ENCODE results near the gene KLHL28. TPM values are rescaled to one million over a fixed set of nuclear protein-coding genes. Genes with fewer than 3 reads are reported as not detected.

Gene KLHL28
- total RNA-seq, 5 donors from 2014 or later (not counting 1 experiment from before 2014, with no cell fraction given), result 28.0 to 47.9 (median 35.0) TPM

DNA sequence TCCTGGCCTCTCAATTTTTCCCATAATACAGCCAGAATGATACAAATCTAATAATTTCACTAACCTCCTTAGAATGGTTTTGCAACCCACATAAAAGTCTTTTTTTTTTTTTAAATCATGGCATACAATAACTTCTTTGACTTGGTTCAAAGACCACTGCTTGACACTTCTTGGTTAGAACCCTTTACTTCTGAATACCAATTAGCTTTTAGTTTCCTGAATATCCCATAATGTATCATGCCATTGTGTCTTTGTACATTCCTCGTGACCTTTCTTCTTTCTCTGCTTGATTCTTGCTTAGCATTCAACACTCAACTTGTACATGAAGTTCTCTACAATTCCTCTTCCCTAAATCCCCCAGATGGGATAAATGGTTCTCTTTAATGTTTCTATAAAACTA, 19.3 kb downstream of the KLHL28 start:
- peak overlapping the region in 1 of 2 donors; percentile 36 for H3K27ac Mint-ChIP-seq
- H3K27ac ChIP-seq (ENCODE audit: low read length), result no peak overlapping the region
- ATAC-seq (replicated peaks in 1 of 4), result no peak
- peaks cover 5 to 7% of the 10 kb centered on the region in 2 experiments for H3K4me1 ChIP-seq (ENCODE audit: control insufficient read depth in 1 of 2, extremely low read depth in 1 of 2, insufficient read depth in 2 of 2, low read length in 2 of 2)
- peaks cover 4 to 46% of the 10 kb centered on the region in 2 donors for H3K36me3 ChIP-seq (ENCODE audit: control insufficient read depth in 2 of 2, extremely low read depth in 1 of 2, insufficient read depth in 1 of 2, low read length in 1 of 2)
- peaks cover 73% of the 10 kb centered on the region for H3K36me3 Mint-ChIP-seq
- no peak overlapping the region for H3K4me3 ChIP-seq (ENCODE audit: control insufficient read depth in 1 of 2, extremely low read depth in 1 of 2, low read length in 1 of 2)
- H3K27me3 ChIP-seq (replicated peaks in 1 of 2; ENCODE audit: control insufficient read depth in 2 of 2, extremely low read depth in 1 of 2, insufficient read depth in 2 of 2, low read length in 1 of 2), result no peaks in the 10 kb centered on the region
- no peaks in the 10 kb centered on the region for H3K27me3 Mint-ChIP-seq
- ChIA-PET POLR2A (interaction anchor here (0.6 to 1.5 kb wide), 3 partner anchors 15 to 81 kb away, joined by 4 to 10 read pairs (median 4); partner anchors contain the start of gene KLHL28 (in 1 of the 2)), CTCF (interaction anchor here (0.6 to 1.1 kb wide), 3 partner anchors 15 to 33 kb away, joined by 3 to 6 read pairs (median 6); partner anchors contain the start of genes KLHL28 (in 1 of the 2) and TOGARAM1 (in 1 of the 2))
- H3K4me1 Mint-ChIP-seq, result peaks cover 55 to 68% (median 59%) of the 10 kb centered on the region in 3 donors
- peaks cover 0 to 4% (median 3%) of the 10 kb centered on the region in 3 donors for H3K9me3 Mint-ChIP-seq
- peak overlapping the region in 1 of 3 donors; percentile 15 for H3K4me3 Mint-ChIP-seq
- no CpG with 5 or more reads among the region's 1 CpG for WGBS (ENCODE audit: insufficient coverage)
- DNase-seq, result no peak
- H3K9me3 ChIP-seq, result no peaks in the 10 kb centered on the region

DNA sequence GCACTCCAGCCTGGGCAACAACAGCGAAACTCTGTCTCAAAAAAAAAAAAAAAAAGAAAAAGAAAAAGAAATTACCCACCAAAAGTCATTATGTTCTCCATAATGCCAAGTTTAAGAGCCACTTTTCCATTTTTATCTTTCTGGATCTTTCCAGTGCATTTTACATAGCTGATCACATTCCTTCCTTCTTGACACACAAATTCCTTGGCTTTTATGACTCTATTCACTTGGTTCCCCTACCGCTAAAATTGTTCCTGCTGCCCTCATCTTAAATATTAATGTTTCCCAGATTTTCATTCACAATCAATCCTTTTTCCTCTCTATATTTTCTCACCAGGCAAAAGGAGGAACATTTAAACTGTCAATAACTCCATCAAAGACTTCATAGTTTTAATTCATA, 20.2 kb downstream of the KLHL28 start:
- peaks cover 0 to under 1% (median 0%) of the 10 kb centered on the region in 3 donors for H3K9me3 Mint-ChIP-seq
- no peaks in the 10 kb centered on the region for H3K27me3 ChIP-seq (replicated peaks in 1 of 2; ENCODE audit: control insufficient read depth in 2 of 2, extremely low read depth in 1 of 2, insufficient read depth in 2 of 2, low read length in 1 of 2)
- peaks cover 4 to 49% of the 10 kb centered on the region in 2 donors for H3K36me3 ChIP-seq (ENCODE audit: control insufficient read depth in 2 of 2, extremely low read depth in 1 of 2, insufficient read depth in 1 of 2, low read length in 1 of 2)
- no peak overlapping the region for H3K4me3 ChIP-seq (ENCODE audit: control insufficient read depth in 1 of 2, extremely low read depth in 1 of 2, low read length in 1 of 2)
- peaks cover 5 to 7% of the 10 kb centered on the region in 2 experiments for H3K4me1 ChIP-seq (ENCODE audit: control insufficient read depth in 1 of 2, extremely low read depth in 1 of 2, insufficient read depth in 2 of 2, low read length in 2 of 2)
- peak overlapping the region in 1 of 2 donors; percentile 36 for H3K27ac Mint-ChIP-seq
- peak overlapping the region; percentile 2 to 15 (median 4) for H3K4me3 Mint-ChIP-seq
- WGBS (ENCODE audit: insufficient coverage), result 100% methylated on average over 1 of the region's 2 CpGs
- ChIA-PET CTCF (interaction anchor here in 1 of 2 donors (0.6 to 1.1 kb wide), 2 partner anchors 20 to 28 kb away, joined by 6 to 8 read pairs; partner anchors contain the start of genes KLHL28 and TOGARAM1), POLR2A (interaction anchor here (0.7 to 1.5 kb wide), 3 partner anchors 16 to 257 kb away, joined by 4 to 10 read pairs (median 8); partner anchors contain the start of gene KLHL28 (in 1 of the 2))
- peaks cover 70% of the 10 kb centered on the region for H3K36me3 Mint-ChIP-seq
- H3K9me3 ChIP-seq, result no peaks in the 10 kb centered on the region
- no peak for DNase-seq
- H3K27ac ChIP-seq (ENCODE audit: low read length), result no peak overlapping the region
- no peaks in the 10 kb centered on the region for H3K27me3 Mint-ChIP-seq
- peaks cover 53 to 66% (median 59%) of the 10 kb centered on the region in 3 donors for H3K4me1 Mint-ChIP-seq
- ATAC-seq (replicated peaks in 1 of 4), result no peak

DNA sequence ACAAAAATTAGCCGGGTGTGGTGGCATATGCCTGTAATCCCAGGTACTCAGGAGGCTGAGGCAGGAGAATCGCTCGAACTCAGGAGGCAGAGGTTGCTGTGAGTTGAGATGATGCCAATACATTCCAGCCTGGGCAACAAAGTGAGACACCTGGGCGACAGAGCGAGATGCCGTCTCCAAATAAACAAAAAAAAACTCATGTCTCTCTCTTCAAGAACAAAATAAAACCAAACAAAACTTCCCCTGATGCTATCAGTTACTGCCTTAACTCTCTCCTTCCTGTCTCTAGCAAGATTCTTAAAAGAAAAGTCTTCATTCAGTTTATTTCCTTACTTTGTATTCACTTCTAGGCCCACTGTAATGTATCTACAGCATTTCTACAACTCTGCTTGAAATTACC, 20.8 kb downstream of the KLHL28 start:
- ATAC-seq (replicated peaks in 1 of 4) (peak in 1 of 4 experiments; percentile 77), DNase-seq (peak in 1 of 35 experiments; percentile 23)
- H3K4me3 ChIP-seq (ENCODE audit: control insufficient read depth in 1 of 2, extremely low read depth in 1 of 2, low read length in 1 of 2), result no peak overlapping the region
- H3K36me3 ChIP-seq (ENCODE audit: control insufficient read depth in 2 of 2, extremely low read depth in 1 of 2, insufficient read depth in 1 of 2, low read length in 1 of 2), result peaks cover 4 to 53% of the 10 kb centered on the region in 2 donors
- H3K9me3 ChIP-seq, result no peaks in the 10 kb centered on the region
- H3K27ac ChIP-seq (ENCODE audit: low read length), result peak overlapping the region; percentile 38
- Mint-ChIP-seq H3K9me3 (peaks cover 0 to 5% (median 0%) of the 10 kb centered on the region in 3 donors), H3K4me3 (peak overlapping the region in 1 of 3 donors; percentile 41), H3K36me3 (peaks cover 75% of the 10 kb centered on the region), H3K27ac (peak overlapping the region; percentile 5 to 34), H3K4me1 (peaks cover 59 to 71% (median 62%) of the 10 kb centered on the region in 3 donors), H3K27me3 (no peaks in the 10 kb centered on the region)
- H3K27me3 ChIP-seq (replicated peaks in 1 of 2; ENCODE audit: control insufficient read depth in 2 of 2, extremely low read depth in 1 of 2, insufficient read depth in 2 of 2, low read length in 1 of 2), result no peaks in the 10 kb centered on the region
- peaks cover 5 to 7% of the 10 kb centered on the region in 2 experiments for H3K4me1 ChIP-seq (ENCODE audit: control insufficient read depth in 1 of 2, extremely low read depth in 1 of 2, insufficient read depth in 2 of 2, low read length in 2 of 2)
- ChIA-PET POLR2A (no interaction called here), CTCF (no interaction called here)
- WGBS (ENCODE audit: insufficient coverage), result 80% methylated on average over 1 of the region's 6 CpGs

DNA sequence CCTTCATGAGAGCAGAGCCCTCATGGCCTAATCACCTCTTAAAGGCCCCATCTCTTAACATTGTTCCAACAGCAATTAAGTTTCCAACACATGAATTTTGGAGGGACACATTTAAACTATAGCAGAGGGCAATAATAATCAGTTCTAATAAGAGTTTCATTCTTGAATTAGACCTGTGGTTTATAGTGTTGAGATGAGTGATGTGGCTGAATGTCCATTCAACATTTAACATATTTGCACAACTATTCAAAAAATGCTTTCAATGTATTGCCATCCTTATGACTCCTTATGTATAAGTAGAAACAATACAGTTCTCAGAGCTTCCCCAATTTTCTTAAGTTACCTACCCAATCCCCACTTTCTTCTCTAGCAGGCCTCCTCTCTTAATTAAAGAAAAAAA, 21.5 kb downstream of the KLHL28 start:
- H3K4me3 ChIP-seq (ENCODE audit: control insufficient read depth in 1 of 2, extremely low read depth in 1 of 2, low read length in 1 of 2), result no peak overlapping the region
- H3K27ac Mint-ChIP-seq, result peak overlapping the region; percentile 5 to 34
- ChIA-PET POLR2A (no interaction called here), CTCF (no interaction called here)
- H3K27ac ChIP-seq (ENCODE audit: low read length), result peak overlapping the region; percentile 38
- H3K9me3 Mint-ChIP-seq, result peaks cover 0 to 5% (median 0%) of the 10 kb centered on the region in 3 donors
- peaks cover 4 to 48% of the 10 kb centered on the region in 2 donors for H3K36me3 ChIP-seq (ENCODE audit: control insufficient read depth in 2 of 2, extremely low read depth in 1 of 2, insufficient read depth in 1 of 2, low read length in 1 of 2)
- no peak overlapping the region for H3K4me3 Mint-ChIP-seq
- H3K27me3 Mint-ChIP-seq, result no peaks in the 10 kb centered on the region
- ATAC-seq (replicated peaks in 1 of 4), result no peak
- no peak for DNase-seq
- H3K36me3 Mint-ChIP-seq, result peaks cover 69% of the 10 kb centered on the region
- H3K27me3 ChIP-seq (replicated peaks in 1 of 2; ENCODE audit: control insufficient read depth in 2 of 2, extremely low read depth in 1 of 2, insufficient read depth in 2 of 2, low read length in 1 of 2), result no peaks in the 10 kb centered on the region
- peaks cover 59 to 69% (median 59%) of the 10 kb centered on the region in 3 donors for H3K4me1 Mint-ChIP-seq
- no peaks in the 10 kb centered on the region for H3K9me3 ChIP-seq
- H3K4me1 ChIP-seq (ENCODE audit: control insufficient read depth in 1 of 2, extremely low read depth in 1 of 2, insufficient read depth in 2 of 2, low read length in 2 of 2), result peaks cover 5 to 7% of the 10 kb centered on the region in 2 experiments

DNA sequence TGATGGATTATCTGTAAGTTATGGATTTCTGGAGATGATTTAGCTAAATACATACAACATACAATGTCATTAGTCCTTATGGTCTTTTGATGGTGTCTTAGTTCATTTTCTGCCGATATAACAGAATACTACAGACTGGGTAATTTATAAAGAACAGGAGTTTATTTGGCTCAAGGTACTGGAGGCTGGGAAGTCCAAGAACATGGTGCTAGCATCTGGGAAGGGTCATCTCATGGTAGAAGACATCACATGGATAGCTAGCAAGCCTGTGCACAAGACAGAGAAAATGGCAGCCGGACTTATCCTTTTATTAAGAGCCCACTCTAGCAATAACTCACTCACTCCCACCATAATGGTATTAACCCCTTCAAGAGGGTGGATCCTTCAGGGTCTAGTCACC, 24.2 kb downstream of the KLHL28 start:
- no peak overlapping the region for H3K27ac ChIP-seq (ENCODE audit: low read length)
- POLR2A ChIA-PET, result interaction anchor here in 1 of 2 donors (0.7 kb wide), 1 partner anchor 26 kb away, joined by 3 read pairs; no protein-coding TSS in a partner anchor
- Mint-ChIP-seq H3K27me3 (no peaks in the 10 kb centered on the region), H3K4me1 (peaks cover 59 to 69% (median 65%) of the 10 kb centered on the region in 3 donors), H3K27ac (no peak overlapping the region), H3K36me3 (peaks cover 65% of the 10 kb centered on the region), H3K9me3 (peaks cover 0 to 5% (median 0%) of the 10 kb centered on the region in 3 donors), H3K4me3 (no peak overlapping the region)
- peaks cover 4 to 41% of the 10 kb centered on the region in 2 donors for H3K36me3 ChIP-seq (ENCODE audit: control insufficient read depth in 2 of 2, extremely low read depth in 1 of 2, insufficient read depth in 1 of 2, low read length in 1 of 2)
- H3K9me3 ChIP-seq, result no peaks in the 10 kb centered on the region
- WGBS (ENCODE audit: insufficient coverage), result no CpG with 5 or more reads among the region's 2 CpGs
- CTCF ChIA-PET, result no interaction called here
- no peak overlapping the region for H3K4me3 ChIP-seq (ENCODE audit: control insufficient read depth in 1 of 2, extremely low read depth in 1 of 2, low read length in 1 of 2)
- ATAC-seq (replicated peaks in 1 of 4), result no peak
- H3K4me1 ChIP-seq (ENCODE audit: control insufficient read depth in 1 of 2, extremely low read depth in 1 of 2, insufficient read depth in 2 of 2, low read length in 2 of 2), result peaks cover 5 to 7% of the 10 kb centered on the region in 2 experiments
- no peak for DNase-seq
- no peaks in the 10 kb centered on the region for H3K27me3 ChIP-seq (replicated peaks in 1 of 2; ENCODE audit: control insufficient read depth in 2 of 2, extremely low read depth in 1 of 2, insufficient read depth in 2 of 2, low read length in 1 of 2)

DNA sequence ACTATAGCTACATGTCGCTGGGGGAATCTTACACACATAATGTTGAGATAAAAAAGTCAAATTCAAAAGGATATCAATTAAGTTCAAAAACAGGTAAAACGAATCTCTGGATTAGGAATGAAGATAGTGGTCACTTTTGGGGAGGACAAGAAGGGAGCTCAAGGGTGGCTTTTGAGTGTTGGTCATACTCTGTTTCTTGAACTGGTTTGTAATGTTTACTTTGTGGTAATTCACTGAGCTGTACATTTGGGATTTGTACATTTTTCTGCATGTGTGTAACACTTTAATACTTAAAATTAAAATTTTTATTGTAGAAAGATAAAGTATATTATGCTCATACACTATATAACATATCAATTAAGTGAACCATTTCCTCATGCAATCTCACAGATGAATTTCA, 26.6 kb downstream of the KLHL28 start:
- WGBS (ENCODE audit: insufficient coverage), result 100% methylated on average over 1 of the region's 2 CpGs
- no peak overlapping the region for H3K27ac ChIP-seq (ENCODE audit: low read length)
- Mint-ChIP-seq H3K4me1 (peaks cover 51 to 63% (median 54%) of the 10 kb centered on the region in 3 donors), H3K4me3 (no peak overlapping the region), H3K27ac (no peak overlapping the region), H3K9me3 (peaks cover 0 to 5% (median 0%) of the 10 kb centered on the region in 3 donors), H3K27me3 (no peaks in the 10 kb centered on the region), H3K36me3 (peaks cover 52% of the 10 kb centered on the region)
- CTCF ChIA-PET, result interaction anchor here in 1 of 2 donors (0.6 to 0.8 kb wide), 2 partner anchors 20 to 32 kb away, joined by 3 to 4 read pairs; no protein-coding TSS in a partner anchor
- H3K9me3 ChIP-seq, result no peaks in the 10 kb centered on the region
- H3K4me1 ChIP-seq (ENCODE audit: control insufficient read depth in 1 of 2, extremely low read depth in 1 of 2, insufficient read depth in 2 of 2, low read length in 2 of 2), result peaks cover 0 to under 1% of the 10 kb centered on the region in 2 experiments
- ATAC-seq (replicated peaks in 1 of 4), result no peak
- peaks cover 0 to 40% of the 10 kb centered on the region in 2 donors for H3K36me3 ChIP-seq (ENCODE audit: control insufficient read depth in 2 of 2, extremely low read depth in 1 of 2, insufficient read depth in 1 of 2, low read length in 1 of 2)
- H3K4me3 ChIP-seq (ENCODE audit: control insufficient read depth in 1 of 2, extremely low read depth in 1 of 2, low read length in 1 of 2), result no peak overlapping the region
- POLR2A ChIA-PET, result interaction anchor here in 1 of 2 donors (0.7 kb wide), 2 partner anchors 11 to 27 kb away, joined by 3 read pairs; no protein-coding TSS in a partner anchor
- no peaks in the 10 kb centered on the region for H3K27me3 ChIP-seq (replicated peaks in 1 of 2; ENCODE audit: control insufficient read depth in 2 of 2, extremely low read depth in 1 of 2, insufficient read depth in 2 of 2, low read length in 1 of 2)
- no peak for DNase-seq

Measured in T-cell (primary cell).